Activated T-cell treated with anti-CD3 and anti-CD28 coated beads, Interleukin-2, amount 50 U/mL, for 24 hours (primary cell): ENCODE results near the gene AFF1.
"Not testable (repeated sequence)": the region's sequence is repeated elsewhere in the genome, so short reads cannot be mapped to it uniquely, and the experiment has no call there.

Experiments used
- DNase-seq: peaks from one replicate; pipeline ENCODE4 v3.0.0-alpha.2; 2020
- H3K27ac Mint-ChIP-seq: 2 replicates; pipeline ENCODE4 v1.8.0; 2020; ENCODE audit warnings: mild to moderate bottlenecking, mixed read lengths
- H3K27me3 Mint-ChIP-seq: 2 replicates; pipeline ENCODE4 v1.8.0; 2020; ENCODE audit warnings: mixed read lengths
- H3K36me3 Mint-ChIP-seq: 2 replicates; pipeline ENCODE4 v1.8.0; 2020; ENCODE audit warnings: low read depth, mixed read lengths
- H3K4me1 Mint-ChIP-seq: 2 replicates; pipeline ENCODE4 v1.8.0; 2020; ENCODE audit warnings: low read depth, mixed read lengths
- H3K4me3 Mint-ChIP-seq: 2 replicates; pipeline ENCODE4 v1.8.0; 2020; ENCODE audit warnings: mild to moderate bottlenecking, moderate library complexity, mixed read lengths
- H3K9me3 Mint-ChIP-seq: 2 replicates; pipeline ENCODE4 v1.8.0; 2020; ENCODE audit warnings: mixed read lengths

The AFF1 gene

GRCh38 chr4:87002682-87003043 lies 67.9 kb downstream of the AFF1 start:
- no peak overlapping the region for H3K4me3 Mint-ChIP-seq
- H3K4me1 Mint-ChIP-seq, result peaks cover 53% of the 10 kb centered on the region
- H3K27me3 Mint-ChIP-seq, result no peaks in the 10 kb centered on the region
- H3K27ac Mint-ChIP-seq, result no peak overlapping the region
- no peaks in the 10 kb centered on the region for H3K9me3 Mint-ChIP-seq
- peaks cover 15% of the 10 kb centered on the region for H3K36me3 Mint-ChIP-seq
- no peak for DNase-seq

DNA sequence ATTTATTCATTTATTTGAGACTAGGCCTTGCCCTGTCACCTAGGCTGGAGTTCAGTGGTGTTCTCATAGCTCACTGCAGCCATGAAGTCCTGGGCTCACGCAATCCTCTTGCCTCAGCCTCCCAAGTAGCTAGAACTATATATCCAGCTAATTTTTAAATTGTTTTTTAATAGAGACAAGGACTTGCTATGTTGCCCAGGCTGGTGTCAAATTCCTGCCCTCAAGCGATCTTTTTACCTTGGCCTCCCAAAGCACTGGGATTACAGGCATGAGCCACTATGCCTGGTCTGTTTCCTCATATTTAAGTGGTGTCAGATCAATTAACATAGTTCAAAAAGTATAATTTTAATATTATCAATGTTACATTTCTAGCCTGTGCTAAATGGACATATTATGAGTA lies 68.5 kb downstream of the AFF1 start:
- Mint-ChIP-seq H3K36me3 (peaks cover 21% of the 10 kb centered on the region), H3K4me1 (peaks cover 56% of the 10 kb centered on the region), H3K9me3 (no peaks in the 10 kb centered on the region), H3K27me3 (no peaks in the 10 kb centered on the region), H3K27ac (peak overlapping the region; percentile 33), H3K4me3 (no peak overlapping the region)
- DNase-seq, result no peak

GRCh38 chr4:87005369-87005689 lies 70.5 kb downstream of the AFF1 start:
- H3K9me3 Mint-ChIP-seq, result no peaks in the 10 kb centered on the region
- H3K4me1 Mint-ChIP-seq, result peaks cover 57% of the 10 kb centered on the region
- no peak for DNase-seq
- H3K4me3 Mint-ChIP-seq, result peak overlapping the region; percentile 96
- peaks cover 23% of the 10 kb centered on the region for H3K36me3 Mint-ChIP-seq
- H3K27ac Mint-ChIP-seq, result peak overlapping the region; percentile 99
- no peaks in the 10 kb centered on the region for H3K27me3 Mint-ChIP-seq

DNA sequence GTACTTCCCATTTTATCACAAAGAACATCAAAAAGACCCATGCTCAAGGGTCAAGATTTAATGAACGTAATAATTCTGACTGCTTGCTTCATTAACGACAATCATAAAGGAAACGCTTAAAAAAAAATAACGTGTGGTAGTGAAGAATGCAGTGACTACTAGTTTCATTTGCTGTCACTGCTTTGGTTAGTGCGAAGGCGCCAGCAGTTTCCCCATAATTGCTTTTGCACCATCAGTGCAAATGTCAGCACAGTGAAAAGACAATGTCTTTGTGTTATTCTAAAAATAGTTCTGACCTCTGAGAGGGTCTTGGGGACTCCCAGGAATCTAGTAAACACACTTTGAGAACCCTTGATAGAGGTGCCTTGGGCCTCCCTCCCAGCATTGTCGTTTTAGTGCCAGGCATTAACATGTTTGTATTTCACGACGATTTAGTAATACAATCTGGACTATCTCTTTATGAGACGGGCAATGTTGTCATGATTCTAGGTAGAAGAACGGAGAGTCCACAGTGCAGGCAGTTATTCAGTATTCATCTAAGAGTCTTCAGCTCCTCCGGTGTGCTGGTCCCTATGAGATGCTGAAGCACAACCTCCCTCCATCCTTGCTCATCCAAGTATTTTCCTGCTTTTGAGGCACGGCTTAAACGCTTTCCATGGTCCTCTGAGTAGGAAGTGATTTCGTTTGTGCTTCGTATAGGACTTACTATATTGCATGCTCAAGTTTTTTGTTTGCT lies 71.0 kb downstream of the AFF1 start:
- Mint-ChIP-seq H3K36me3 (peaks cover 23% of the 10 kb centered on the region), H3K27me3 (no peaks in the 10 kb centered on the region), H3K4me3 (peak overlapping the region; percentile 96), H3K4me1 (peaks cover 55% of the 10 kb centered on the region), H3K27ac (peak overlapping the region; percentile 99), H3K9me3 (no peaks in the 10 kb centered on the region)
- peak; percentile 58 for DNase-seq

DNA sequence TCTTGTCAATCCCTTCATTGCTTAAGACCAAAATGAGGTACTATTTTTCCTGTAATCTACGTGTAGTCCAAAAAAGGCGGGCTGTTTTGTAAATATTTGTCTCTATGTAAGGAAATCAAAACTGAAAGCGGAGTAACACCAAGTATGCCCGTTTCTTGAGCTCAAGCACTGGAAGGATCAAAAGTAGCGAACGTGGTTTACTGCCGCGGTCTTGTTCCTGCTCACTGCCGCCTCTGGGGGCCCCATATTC lies 71.5 kb downstream of the AFF1 start:
- Mint-ChIP-seq H3K4me1 (peaks cover 58% of the 10 kb centered on the region), H3K4me3 (peak overlapping the region; percentile 96), H3K27me3 (no peaks in the 10 kb centered on the region), H3K27ac (peak overlapping the region; percentile 99), H3K9me3 (no peaks in the 10 kb centered on the region), H3K36me3 (peaks cover 23% of the 10 kb centered on the region)
- no peak for DNase-seq

GRCh38 chr4:87006676-87007527 lies 72.1 kb downstream of the AFF1 start:
- H3K27me3 Mint-ChIP-seq, result no peaks in the 10 kb centered on the region
- H3K36me3 Mint-ChIP-seq, result peaks cover 22% of the 10 kb centered on the region
- H3K9me3 Mint-ChIP-seq, result no peaks in the 10 kb centered on the region
- DNase-seq, result peak; percentile 92
- H3K4me3 Mint-ChIP-seq, result peak overlapping the region; percentile 96
- H3K4me1 Mint-ChIP-seq, result peaks cover 59% of the 10 kb centered on the region
- H3K27ac Mint-ChIP-seq, result peak overlapping the region; percentile 99

DNA sequence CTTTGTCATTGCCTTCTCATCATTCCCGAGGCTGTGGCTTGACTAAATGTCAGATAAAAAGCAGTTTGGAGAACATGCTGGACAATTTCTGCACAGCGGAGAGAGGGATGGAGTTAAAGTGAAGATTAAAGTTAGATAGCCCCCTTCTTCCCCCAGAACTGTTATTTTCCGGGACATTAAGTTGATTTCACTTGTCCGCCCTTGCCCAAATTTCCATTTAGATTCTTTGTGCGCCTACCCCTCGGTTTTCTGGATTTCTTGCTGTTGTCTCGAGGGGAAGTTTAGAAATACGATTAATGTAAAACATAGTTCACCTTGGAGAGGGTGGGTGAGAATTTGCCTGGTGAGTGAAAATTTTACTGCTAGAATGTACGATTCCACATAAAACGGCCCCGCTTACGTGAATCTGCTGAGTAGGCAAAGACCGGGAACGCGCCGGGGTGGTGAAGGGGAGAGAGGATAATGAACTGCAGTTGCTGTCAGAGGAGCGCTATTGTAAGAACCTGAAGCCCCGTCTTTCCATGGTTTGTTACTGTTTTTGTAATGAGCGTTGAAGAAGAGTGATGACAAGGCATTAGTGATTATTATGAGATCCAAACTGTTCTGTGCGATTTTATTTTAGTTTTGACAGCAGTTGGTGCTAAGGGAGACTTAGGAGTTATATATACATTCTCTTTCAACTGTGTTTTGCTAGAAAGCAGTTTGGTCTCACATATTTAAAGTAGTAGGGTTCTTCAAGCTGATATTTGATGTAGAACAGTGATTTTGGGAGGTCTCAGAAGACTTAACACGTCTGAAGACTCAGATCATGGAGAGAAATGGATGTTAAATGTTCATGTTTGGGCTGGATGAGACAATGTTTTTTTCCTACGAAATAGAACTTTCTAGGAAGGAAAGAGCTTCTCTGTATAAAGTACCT lies 73.0 kb downstream of the AFF1 start:
- peak overlapping the region; percentile 99 for H3K27ac Mint-ChIP-seq
- peaks cover 67% of the 10 kb centered on the region for H3K4me1 Mint-ChIP-seq
- H3K36me3 Mint-ChIP-seq, result peaks cover 21% of the 10 kb centered on the region
- peak; percentile 52 for DNase-seq
- no peaks in the 10 kb centered on the region for H3K27me3 Mint-ChIP-seq
- H3K9me3 Mint-ChIP-seq, result no peaks in the 10 kb centered on the region
- H3K4me3 Mint-ChIP-seq, result peak overlapping the region; percentile 96

- Mint-ChIP-seq H3K9me3 (no peaks in the 10 kb centered on the region), H3K36me3 (peaks cover 24% of the 10 kb centered on the region), H3K4me1 (peaks cover 78% of the 10 kb centered on the region), H3K27ac (peak overlapping the region; percentile 16), H3K27me3 (no peaks in the 10 kb centered on the region), H3K4me3 (peak overlapping the region; percentile 96)
- no peak for DNase-seq
These were observed 74.4 kb downstream of the AFF1 start for GRCh38 chr4:87009095-87009648.

DNA sequence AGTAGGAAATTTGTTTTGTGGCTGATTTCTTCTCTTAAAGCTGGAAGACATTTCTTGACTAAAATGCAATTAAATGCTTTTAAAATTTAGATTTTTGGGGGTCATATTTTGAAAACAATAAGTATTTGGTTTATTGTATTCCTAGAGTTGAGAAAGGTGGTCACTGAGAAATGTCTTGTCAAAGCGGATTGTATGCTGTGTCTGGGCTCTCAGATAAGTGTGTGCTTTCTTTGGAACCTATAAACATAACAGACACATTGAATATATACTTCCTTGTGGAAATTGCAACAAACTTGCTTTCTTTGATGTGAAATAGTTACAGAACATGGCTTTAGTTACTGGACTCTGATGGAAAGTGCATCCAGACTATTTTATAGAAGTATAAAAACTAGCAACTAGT lies 75.4 kb downstream of the AFF1 start:
- H3K36me3 Mint-ChIP-seq, result peaks cover 24% of the 10 kb centered on the region
- no peaks in the 10 kb centered on the region for H3K27me3 Mint-ChIP-seq
- DNase-seq, result no peak
- H3K9me3 Mint-ChIP-seq, result no peaks in the 10 kb centered on the region
- peaks cover 79% of the 10 kb centered on the region for H3K4me1 Mint-ChIP-seq
- no peak overlapping the region for H3K4me3 Mint-ChIP-seq
- H3K27ac Mint-ChIP-seq, result no peak overlapping the region

DNA sequence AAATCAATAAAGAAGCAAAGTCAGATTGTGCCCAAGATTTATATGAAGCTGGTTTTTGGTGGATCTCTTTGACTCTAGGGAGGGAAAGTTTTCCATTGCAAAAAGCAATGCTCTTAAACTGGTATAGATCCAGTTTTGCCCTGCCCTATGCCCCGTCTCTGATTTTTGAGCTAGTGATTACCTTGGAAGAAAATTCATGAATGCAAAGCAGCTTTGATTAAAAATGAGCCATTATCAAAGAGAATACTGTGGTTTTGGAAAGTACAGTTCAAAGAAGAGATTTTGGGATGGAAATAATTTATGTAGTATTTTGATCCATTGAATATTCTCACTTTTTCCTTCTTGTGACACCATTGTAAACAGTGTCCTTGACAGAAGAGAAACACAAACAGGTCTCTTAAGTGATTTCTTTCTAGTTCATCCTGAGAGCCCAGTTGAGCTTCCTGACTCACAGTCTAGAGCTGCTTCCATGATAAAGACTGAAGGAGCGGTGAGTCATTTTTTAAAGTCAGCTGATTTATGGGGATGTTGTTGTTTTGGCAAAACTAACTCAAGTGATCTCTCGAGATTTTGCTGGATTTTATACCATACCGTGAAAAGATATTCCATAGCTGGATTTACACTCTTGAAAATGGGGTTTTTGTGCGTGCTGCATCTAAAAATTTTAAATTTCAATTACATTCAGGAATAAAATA lies 76.7 kb downstream of the AFF1 start:
- H3K27ac Mint-ChIP-seq, result peak overlapping the region; percentile 33
- no peaks in the 10 kb centered on the region for H3K9me3 Mint-ChIP-seq
- no peaks in the 10 kb centered on the region for H3K27me3 Mint-ChIP-seq
- H3K36me3 Mint-ChIP-seq, result peaks cover 17% of the 10 kb centered on the region
- DNase-seq, result no peak
- peaks cover 80% of the 10 kb centered on the region for H3K4me1 Mint-ChIP-seq
- H3K4me3 Mint-ChIP-seq, result no peak overlapping the region

DNA sequence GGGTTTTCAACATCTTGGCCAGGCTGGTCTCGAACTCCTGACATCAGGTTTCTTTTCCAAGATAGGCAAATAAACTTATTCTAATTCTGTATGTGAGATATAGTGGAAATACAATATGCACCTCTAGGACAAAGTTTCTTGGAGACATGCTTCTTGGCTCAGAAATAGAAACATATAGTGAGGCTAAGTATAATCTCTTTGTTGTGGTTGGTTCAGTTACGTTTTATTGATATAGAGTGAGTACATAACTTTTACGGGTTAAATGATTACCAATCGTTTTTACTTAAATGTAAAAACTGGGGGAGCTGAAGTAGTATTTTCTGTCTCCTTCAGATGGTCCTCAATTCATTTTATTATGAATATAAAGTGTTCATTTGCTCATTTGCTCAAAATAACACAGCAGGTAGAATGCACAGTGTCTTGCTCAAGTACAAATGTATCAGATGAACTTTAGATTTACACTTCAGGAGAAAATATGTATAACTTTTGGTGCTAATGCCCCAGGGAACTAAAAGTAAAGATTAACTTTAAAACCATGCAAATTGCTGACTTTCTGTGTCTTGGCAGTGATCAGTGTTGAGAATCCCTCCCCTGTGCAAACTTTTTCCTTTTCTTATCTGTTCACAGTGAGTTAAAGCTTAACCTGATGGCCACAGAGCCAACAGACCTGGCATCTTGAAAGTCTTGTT lies 77.6 kb downstream of the AFF1 start:
- no peak overlapping the region for H3K4me3 Mint-ChIP-seq
- peak overlapping the region; percentile 77 for H3K27ac Mint-ChIP-seq
- H3K9me3 Mint-ChIP-seq, result no peaks in the 10 kb centered on the region
- H3K4me1 Mint-ChIP-seq, result peaks cover 88% of the 10 kb centered on the region
- no peaks in the 10 kb centered on the region for H3K27me3 Mint-ChIP-seq
- DNase-seq, result no peak
- peaks cover 14% of the 10 kb centered on the region for H3K36me3 Mint-ChIP-seq

DNA sequence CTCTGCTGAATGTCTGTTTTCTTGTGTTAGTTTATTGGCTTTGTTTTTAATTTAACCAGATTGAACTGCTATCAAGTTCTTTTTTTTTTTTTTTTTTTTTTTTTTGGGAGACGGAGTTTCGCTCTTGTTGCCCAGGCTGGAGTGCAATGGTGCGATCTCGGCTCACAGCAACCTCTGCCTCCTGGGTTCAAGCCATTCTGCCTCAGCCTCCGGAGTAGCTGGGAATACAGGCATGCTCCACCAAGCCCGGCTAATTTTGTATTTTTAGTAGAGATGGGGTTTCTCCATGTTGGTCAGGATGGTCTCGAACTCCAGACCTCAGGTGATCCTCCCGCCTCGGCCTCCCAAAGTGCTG lies 78.1 kb downstream of the AFF1 start:
- DNase-seq, H3K9me3 Mint-ChIP-seq, H3K4me3 Mint-ChIP-seq, H3K36me3 Mint-ChIP-seq, H3K27me3 Mint-ChIP-seq: not testable (repeated sequence)
- Mint-ChIP-seq H3K27ac (peak overlapping the region; percentile 77), H3K4me1 (peaks cover 91% of the 10 kb centered on the region)

GRCh38 chr4:87014284-87014782 lies 79.5 kb downstream of the AFF1 start:
- peaks cover 4% of the 10 kb centered on the region for H3K36me3 Mint-ChIP-seq
- no peaks in the 10 kb centered on the region for H3K9me3 Mint-ChIP-seq
- H3K27ac Mint-ChIP-seq, result peak overlapping the region; percentile 63
- no peak for DNase-seq
- H3K4me1 Mint-ChIP-seq, result peaks cover 92% of the 10 kb centered on the region
- no peaks in the 10 kb centered on the region for H3K27me3 Mint-ChIP-seq
- peak overlapping the region; percentile 10 for H3K4me3 Mint-ChIP-seq
